Measurements from ENCODE around the gene SLC7A1. TPM values are rescaled to one million over a fixed set of nuclear protein-coding genes. Genes with fewer than 3 reads are reported as not detected.

Gene SLC7A1
- total RNA-seq, 1 donor from 2014 or later: 20.0 TPM

DNA sequence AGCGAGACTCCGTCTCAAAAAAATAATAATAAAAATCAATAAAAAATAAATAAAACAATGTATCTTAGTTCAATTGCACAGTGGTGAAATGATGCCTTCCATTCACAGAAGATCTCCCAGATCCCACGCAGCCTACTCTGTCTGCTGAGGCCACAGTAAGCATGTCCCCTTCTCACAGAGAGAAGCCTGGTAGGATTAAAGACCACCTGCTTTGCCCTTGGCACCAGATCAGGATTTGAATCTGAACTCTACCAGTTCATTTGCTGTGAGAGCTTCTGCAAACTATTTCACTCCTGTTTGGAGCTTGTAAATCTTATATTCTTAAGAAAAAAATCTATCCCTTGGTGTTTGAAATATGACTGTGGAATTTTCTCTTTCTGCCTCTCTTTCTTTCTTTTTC, 2.2 kb upstream of the SLC7A1 start:
- TF ChIP-seq, protein P1, sequence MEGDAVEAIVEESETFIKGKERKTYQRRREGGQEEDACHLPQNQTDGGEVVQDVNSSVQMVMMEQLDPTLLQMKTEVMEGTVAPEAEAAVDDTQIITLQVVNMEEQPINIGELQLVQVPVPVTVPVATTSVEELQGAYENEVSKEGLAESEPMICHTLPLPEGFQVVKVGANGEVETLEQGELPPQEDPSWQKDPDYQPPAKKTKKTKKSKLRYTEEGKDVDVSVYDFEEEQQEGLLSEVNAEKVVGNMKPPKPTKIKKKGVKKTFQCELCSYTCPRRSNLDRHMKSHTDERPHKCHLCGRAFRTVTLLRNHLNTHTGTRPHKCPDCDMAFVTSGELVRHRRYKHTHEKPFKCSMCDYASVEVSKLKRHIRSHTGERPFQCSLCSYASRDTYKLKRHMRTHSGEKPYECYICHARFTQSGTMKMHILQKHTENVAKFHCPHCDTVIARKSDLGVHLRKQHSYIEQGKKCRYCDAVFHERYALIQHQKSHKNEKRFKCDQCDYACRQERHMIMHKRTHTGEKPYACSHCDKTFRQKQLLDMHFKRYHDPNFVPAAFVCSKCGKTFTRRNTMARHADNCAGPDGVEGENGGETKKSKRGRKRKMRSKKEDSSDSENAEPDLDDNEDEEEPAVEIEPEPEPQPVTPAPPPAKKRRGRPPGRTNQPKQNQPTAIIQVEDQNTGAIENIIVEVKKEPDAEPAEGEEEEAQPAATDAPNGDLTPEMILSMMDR (IDR thresholded peaks at IDR 0.05; ENCODE audit: unreplicated experiment): no peak
- Mint-ChIP-seq H3K9me3 (no peaks in the 10 kb centered on the region), H3K27ac (no peak overlapping the region)

DNA sequence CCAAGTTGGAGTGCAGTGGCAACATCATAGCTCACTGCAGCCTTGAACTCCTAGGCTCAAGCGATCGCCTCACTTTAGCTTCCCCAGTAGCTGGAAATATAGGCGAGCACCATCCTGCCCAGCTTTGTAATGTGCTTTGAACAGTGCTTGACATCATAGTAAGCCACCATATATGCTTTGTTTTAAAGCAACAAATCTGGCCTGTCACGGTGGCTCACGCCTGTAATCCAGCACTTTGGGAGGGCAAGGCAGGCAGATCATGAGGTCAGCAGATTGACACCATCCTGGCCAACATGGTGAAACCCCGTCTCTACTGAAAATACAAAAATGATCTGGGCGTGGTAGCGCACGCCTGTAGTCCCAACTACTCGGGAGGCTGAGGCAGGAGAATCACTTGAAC, 1.8 kb upstream of the SLC7A1 start:
- Mint-ChIP-seq H3K4me3 (no peak overlapping the region), H3K27me3 (ENCODE audit: low read depth) (peaks cover 22% of the 10 kb centered on the region), H3K4me1 (peaks cover 8% of the 10 kb centered on the region), H3K36me3 (no peaks in the 10 kb centered on the region), H3K9me3 (no peaks in the 10 kb centered on the region), H3K27ac (no peak overlapping the region)
- DNase-seq (ENCODE audit: low spot score in 2 of 2, unreplicated experiment in 2 of 2): no peak
- TF ChIP-seq, protein P1 (IDR thresholded peaks at IDR 0.05; ENCODE audit: unreplicated experiment): no peak

More for the DNA sequence above, 2.2 kb upstream of the SLC7A1 start:
- Mint-ChIP-seq H3K36me3 (no peaks in the 10 kb centered on the region), H3K27me3 (ENCODE audit: low read depth) (peaks cover 23% of the 10 kb centered on the region), H3K4me3 (no peak overlapping the region), H3K4me1 (peaks cover 8% of the 10 kb centered on the region)
- no peak for DNase-seq (ENCODE audit: low spot score in 2 of 2, unreplicated experiment in 2 of 2)

DNA sequence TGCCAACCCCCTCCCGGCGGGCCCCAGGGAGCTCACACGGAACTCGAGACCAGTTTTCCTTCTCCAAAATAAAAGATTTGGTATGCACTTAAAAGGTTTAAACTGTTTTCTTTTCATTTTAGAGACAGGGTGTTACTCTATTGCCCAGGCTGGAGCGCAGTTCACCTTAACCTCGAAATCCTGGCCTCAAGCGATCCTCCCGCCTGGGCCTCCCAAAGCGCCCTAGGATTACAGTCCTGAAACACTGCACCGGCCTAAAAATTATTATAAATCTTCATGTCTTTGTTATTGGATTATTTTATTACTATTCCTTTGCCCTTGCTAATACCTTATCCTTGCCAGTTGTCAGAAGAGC, 553 bp upstream of the SLC7A1 start:
- Mint-ChIP-seq H3K9me3 (no peaks in the 10 kb centered on the region), H3K27me3 (ENCODE audit: low read depth) (peaks cover 22% of the 10 kb centered on the region), H3K36me3 (no peaks in the 10 kb centered on the region), H3K4me3 (peak overlapping the region; percentile 74), H3K4me1 (peaks cover 8% of the 10 kb centered on the region), H3K27ac (peak overlapping the region; percentile 34)
- DNase-seq (ENCODE audit: low spot score in 2 of 2, unreplicated experiment in 2 of 2): no peak
- TF ChIP-seq, protein P1 (IDR thresholded peaks at IDR 0.05; ENCODE audit: unreplicated experiment): no peak

DNA sequence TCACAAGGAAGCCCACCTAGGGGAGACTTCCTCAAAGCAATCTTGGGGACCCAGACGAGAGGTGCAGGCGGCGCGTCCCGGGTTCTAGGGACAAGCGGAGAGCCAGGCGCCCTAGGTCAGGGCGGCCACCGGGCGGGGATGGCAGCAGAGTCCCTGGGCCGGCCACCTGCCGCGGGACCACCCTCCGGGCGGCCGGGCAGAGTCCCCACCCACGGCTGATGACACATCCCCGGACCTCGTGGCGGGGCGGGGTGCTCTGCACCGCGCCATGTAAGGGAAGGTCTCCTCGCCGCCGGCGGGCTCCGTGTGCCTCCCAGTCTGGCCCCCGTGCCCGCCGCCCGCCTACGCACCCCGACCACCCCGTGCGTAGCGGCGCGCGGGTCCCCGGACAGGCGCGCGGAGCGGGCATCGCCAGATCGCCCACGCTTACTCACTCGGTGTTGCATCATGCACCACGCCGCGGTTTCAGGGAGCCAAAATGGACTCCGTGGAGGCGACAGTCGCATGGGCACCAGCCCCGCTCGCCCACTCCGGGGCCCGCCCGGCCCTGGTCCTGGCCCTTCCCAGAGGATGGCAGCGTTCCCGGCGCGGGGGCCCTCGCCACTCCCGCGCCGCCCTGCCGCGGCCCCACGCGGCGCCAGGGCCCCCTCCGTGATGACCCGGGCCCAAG, 643 bp downstream of the SLC7A1 start:
- Mint-ChIP-seq H3K4me1 (peaks cover 8% of the 10 kb centered on the region), H3K9me3 (no peaks in the 10 kb centered on the region), H3K27me3 (ENCODE audit: low read depth) (peaks cover 21% of the 10 kb centered on the region), H3K36me3 (no peaks in the 10 kb centered on the region), H3K27ac (peak overlapping the region; percentile 91), H3K4me3 (peak overlapping the region; percentile 75)
- peak in 1 of 2 experiments; percentile 65 for DNase-seq (ENCODE audit: low spot score in 2 of 2, unreplicated experiment in 2 of 2)
- TF ChIP-seq, protein P1 (IDR thresholded peaks at IDR 0.05; ENCODE audit: unreplicated experiment): no peak

DNA sequence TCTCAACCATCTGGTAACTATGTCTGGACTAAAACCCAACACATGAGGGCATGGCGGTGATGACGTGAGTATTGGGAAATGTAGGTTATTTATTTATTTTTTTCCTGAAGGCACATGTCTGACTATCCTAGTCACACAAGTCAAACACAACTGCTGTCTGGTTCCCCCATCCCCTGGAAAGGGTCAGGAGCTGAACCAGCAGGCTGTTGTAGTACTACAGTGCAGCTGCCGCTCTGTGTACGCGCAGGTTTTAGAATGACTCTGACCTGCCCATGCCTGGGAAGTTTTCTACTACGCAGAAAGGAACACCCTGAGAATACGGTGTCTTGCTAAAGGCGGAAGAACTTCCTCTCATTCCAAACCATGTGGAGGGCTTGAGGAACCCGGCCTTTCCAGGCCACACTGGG, 1.2 kb downstream of the SLC7A1 start:
- Mint-ChIP-seq H3K27me3 (ENCODE audit: low read depth) (peaks cover 21% of the 10 kb centered on the region), H3K9me3 (no peaks in the 10 kb centered on the region), H3K36me3 (no peaks in the 10 kb centered on the region), H3K27ac (peak overlapping the region; percentile 91), H3K4me3 (peak overlapping the region; percentile 75), H3K4me1 (peaks cover 8% of the 10 kb centered on the region)
- TF ChIP-seq, protein P1 (IDR thresholded peaks at IDR 0.05; ENCODE audit: unreplicated experiment): no peak
- peak in 1 of 2 experiments; percentile 45 for DNase-seq (ENCODE audit: low spot score in 2 of 2, unreplicated experiment in 2 of 2)
